ENCODE results near the gene SORCS2.

SORCS2 gene

GRCh38 chr4:7224878-7225533 lies 32.7 kb downstream of the SORCS2 start:
- no peak for DNase-seq

GRCh38 chr4:7226439-7226838 lies 34.1 kb downstream of the SORCS2 start:
- no peak for DNase-seq

GRCh38 chr4:7227008-7227407 lies 34.7 kb downstream of the SORCS2 start:
- no peak for DNase-seq

GRCh38 chr4:7228734-7229133 lies 36.4 kb downstream of the SORCS2 start:
- no peak for DNase-seq

- DNase-seq = no peak
These were observed 39.8 kb downstream of the SORCS2 start for GRCh38 chr4:7232061-7232650.

GRCh38 chr4:7233006-7233580 lies 40.8 kb downstream of the SORCS2 start:
- DNase-seq = no peak

GRCh38 chr4:7233601-7234000 lies 41.3 kb downstream of the SORCS2 start:
- no peak for DNase-seq

- no peak for DNase-seq
These were observed 42.2 kb downstream of the SORCS2 start for GRCh38 chr4:7234355-7235029.

- DNase-seq = no peak
These were observed 42.7 kb downstream of the SORCS2 start for GRCh38 chr4:7235030-7235380.

- DNase-seq = no peak
These were observed 44.5 kb downstream of the SORCS2 start for GRCh38 chr4:7236847-7237246.

- DNase-seq = no peak
These were observed 45.5 kb downstream of the SORCS2 start for GRCh38 chr4:7237873-7238272.

GRCh38 chr4:7238300-7238960 lies 46.1 kb downstream of the SORCS2 start:
- DNase-seq = no peak

- no peak for DNase-seq
These were observed 46.9 kb downstream of the SORCS2 start for GRCh38 chr4:7239101-7239820.

GRCh38 chr4:7239844-7240243 lies 47.5 kb downstream of the SORCS2 start:
- no peak for DNase-seq

GRCh38 chr4:7240306-7240705 lies 48.0 kb downstream of the SORCS2 start:
- DNase-seq = no peak

GRCh38 chr4:7241597-7242125 lies 49.3 kb downstream of the SORCS2 start:
- DNase-seq = no peak

- no peak for DNase-seq
These were observed 50.4 kb downstream of the SORCS2 start for GRCh38 chr4:7242766-7243165.

GRCh38 chr4:7243609-7244330 lies 51.4 kb downstream of the SORCS2 start:
- DNase-seq = no peak

- no peak for DNase-seq
These were observed 52.0 kb downstream of the SORCS2 start for GRCh38 chr4:7244331-7244665.

GRCh38 chr4:7244751-7245320 lies 52.5 kb downstream of the SORCS2 start:
- DNase-seq = no peak

- DNase-seq = no peak
These were observed 55.2 kb downstream of the SORCS2 start for GRCh38 chr4:7247521-7247920.

- DNase-seq = no peak
These were observed 55.6 kb downstream of the SORCS2 start for GRCh38 chr4:7247946-7248345.

Measured in activated CD4-positive, alpha-beta T cell treated with anti-CD3 and anti-CD28 coated beads for 4 hours (primary cell).